HG02759 (cell line): ENCODE results near the gene RPL13.
A peak's percentile ranks its signal among the peaks of the same experiment; 100 is the strongest.

Experiments used
- ATAC-seq: cut with Tn5 transposase; IDR thresholded peaks from one replicate; pipeline ENCODE4 v1.9.1; 2021; ENCODE audit warnings: mild to moderate bottlenecking, moderate library complexity; ENCODE audit not compliant: unreplicated experiment

Gene RPL13

DNA sequence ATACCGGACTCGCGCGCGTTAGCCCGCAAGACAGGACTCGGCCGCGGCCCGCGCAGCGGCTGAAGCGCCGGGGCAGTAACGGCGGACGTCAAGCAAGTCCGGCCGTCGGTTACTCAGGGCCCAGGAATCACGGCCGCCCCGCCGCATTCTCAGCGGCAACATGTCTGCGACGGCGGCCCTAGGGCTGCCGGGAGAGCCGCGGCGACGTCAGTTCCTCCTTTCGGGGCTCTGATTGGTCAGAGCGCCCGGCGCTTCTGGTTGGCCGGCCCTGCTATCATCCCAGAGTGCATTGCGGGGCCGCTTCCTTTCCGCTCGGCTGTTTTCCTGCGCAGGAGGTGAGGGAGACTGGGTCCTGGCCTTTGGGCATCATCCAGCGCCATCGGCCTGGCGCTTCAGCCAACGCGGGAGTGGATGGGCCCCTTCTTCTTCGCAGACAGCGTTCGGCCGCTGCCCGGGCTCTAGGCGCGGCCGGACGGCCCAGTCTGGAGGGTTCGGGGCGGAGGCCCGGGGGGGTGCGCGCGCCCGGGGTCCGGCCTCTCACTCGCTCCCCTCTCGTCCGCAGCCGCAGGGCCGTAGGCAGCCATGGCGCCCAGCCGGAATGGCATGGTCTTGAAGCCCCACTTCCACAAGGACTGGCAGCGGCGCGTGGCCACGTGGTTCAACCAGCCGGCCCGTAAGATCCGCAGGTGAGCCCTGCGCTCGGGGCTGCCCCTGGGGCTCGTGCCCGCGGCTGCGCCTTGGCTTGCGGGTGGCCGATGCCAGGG, at the start of gene RPL13:
Gene RPL13, plus strand, starts transcription at position 305 of the 764 bp plus-strand sequence. Its CDS starts 278 bp downstream, at position 583.
- ATAC-seq, result peak; percentile 83

GRCh38 chr16:89511374-89511773, 49.1 kb upstream of the RPL13 start:
- no peak for ATAC-seq

GRCh38 chr16:89512453-89512852, 48.0 kb upstream of the RPL13 start:
- no peak for ATAC-seq

GRCh38 chr16:89517128-89517527, 43.4 kb upstream of the RPL13 start:
- ATAC-seq, result no peak

DNA sequence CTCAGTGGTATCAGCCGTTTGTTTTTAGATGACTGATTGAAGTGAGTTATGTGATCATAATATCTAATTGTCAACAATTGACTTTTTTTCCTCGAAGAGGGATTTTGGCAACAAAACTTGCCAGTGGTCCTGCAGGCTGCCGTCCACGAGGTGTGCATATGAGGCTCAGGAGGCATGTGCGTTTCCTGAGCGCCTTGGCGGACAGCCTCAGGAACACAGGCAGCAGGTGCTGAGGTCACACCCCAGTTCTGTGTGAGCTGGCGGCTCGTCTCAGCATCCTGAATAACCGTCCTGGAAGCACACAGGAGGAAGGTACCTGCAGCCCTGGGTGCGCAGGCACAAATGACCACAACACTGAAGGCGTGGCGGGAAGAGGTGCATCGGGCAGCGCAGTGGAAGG, 40.6 kb upstream of the RPL13 start:
- ATAC-seq, result no peak

DNA sequence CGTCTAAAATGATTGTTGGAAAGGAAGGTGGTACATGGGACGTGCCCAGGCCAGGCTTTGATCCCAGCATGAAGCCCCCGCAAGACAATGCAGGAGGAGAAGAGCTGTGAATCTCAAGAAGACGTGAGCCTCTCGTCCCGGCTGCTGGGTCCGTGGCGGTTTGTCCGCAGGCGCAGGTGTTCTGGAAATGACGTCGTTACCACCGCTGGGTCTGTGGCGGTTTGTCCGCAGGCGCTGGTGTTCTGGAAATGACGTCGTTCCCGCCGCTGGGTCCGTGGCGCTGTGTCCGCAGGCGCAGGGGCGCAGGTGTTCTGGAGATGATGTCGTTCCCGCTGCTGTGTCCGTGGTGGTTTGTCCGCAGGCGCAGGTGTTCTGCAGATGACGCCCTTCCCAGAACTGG, 38.2 kb upstream of the RPL13 start:
- no peak for ATAC-seq

DNA sequence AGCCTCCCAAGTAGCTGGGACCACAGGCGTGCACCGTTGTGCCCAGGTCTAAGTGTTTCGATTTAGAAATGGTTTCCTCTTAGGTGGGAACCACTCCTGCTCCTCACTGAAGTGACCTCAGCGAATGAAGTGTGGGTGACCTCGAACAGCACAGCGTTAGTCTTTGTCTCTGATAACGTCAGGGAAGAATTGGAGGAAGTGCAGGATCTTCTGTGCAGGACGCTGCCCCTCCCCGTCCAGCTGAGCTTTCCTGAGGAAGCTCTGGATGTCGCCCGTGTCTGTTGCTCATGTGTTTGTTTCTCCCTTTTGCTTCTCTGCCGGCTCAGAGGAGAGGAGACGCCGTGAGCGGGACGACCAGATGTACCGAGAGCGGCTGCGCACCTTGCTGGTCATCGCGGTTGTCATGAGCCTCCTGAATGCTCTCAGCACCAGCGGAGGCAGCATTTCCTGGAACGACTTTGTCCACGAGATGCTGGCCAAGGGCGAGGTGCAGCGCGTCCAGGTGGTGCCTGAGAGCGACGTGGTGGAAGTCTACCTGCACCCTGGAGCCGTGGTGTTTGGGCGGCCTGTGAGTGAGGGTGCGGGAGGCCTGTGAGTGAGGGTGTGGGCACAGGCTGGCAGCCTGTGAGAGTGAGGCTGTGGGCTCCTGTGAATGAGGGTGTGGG, 36.7 kb upstream of the RPL13 start:
- ATAC-seq, result no peak

DNA sequence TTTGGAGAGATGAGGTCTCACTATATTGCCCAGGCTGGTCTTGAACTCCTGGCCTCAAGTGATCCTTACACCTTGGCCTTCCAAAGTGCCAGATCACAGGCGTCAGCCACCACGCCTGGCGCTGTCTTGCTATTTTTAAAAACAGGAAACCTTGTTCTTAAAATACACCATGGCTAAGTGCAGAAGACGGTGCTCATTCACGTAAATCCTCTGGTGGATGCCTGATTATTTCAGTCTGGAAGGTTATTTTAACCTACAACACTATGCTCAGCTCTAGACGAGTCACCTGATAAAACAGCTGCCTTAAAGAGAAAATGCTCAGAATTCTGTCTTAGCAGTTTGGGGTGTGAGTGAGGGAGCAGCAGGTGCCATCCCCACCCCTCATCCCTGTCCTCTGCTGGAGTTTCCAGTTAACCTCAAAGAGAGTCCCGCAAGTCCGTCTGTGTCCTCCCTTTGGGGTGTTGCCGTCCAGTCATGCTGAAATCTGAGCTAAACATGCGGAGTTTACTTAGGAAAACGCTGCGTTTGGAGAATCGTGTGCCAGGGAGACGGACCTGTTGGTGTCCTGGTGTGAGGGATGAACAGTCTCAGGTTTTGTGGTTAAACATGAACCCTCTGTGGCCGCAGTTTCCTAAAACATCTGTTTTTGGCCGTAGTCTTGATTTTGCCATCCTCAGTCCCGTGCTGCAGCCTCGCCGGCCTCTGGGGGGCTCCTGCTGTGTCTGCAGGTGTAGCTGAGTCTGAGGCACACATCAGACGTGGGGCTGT, 35.2 kb upstream of the RPL13 start:
- ATAC-seq, result no peak

DNA sequence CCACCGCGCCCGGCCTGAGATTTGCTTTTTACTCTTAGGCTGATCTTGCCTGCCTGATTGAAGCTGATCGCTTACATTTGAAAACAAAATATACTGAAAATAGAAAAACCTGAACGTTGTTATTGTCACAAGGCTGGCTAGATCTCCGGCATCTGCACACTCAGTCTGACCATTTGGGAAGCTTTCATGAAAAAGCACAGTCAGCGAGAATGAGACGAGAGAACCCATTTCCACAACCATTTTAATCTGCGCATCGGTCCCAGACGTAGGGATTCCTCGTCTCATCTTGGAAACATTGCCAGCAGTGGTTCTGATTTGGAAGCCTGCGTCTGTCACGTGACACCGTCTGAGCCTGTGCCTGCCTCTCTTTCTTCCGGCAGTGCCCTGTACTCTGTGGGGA, 31.4 kb upstream of the RPL13 start:
- ATAC-seq, result no peak

DNA sequence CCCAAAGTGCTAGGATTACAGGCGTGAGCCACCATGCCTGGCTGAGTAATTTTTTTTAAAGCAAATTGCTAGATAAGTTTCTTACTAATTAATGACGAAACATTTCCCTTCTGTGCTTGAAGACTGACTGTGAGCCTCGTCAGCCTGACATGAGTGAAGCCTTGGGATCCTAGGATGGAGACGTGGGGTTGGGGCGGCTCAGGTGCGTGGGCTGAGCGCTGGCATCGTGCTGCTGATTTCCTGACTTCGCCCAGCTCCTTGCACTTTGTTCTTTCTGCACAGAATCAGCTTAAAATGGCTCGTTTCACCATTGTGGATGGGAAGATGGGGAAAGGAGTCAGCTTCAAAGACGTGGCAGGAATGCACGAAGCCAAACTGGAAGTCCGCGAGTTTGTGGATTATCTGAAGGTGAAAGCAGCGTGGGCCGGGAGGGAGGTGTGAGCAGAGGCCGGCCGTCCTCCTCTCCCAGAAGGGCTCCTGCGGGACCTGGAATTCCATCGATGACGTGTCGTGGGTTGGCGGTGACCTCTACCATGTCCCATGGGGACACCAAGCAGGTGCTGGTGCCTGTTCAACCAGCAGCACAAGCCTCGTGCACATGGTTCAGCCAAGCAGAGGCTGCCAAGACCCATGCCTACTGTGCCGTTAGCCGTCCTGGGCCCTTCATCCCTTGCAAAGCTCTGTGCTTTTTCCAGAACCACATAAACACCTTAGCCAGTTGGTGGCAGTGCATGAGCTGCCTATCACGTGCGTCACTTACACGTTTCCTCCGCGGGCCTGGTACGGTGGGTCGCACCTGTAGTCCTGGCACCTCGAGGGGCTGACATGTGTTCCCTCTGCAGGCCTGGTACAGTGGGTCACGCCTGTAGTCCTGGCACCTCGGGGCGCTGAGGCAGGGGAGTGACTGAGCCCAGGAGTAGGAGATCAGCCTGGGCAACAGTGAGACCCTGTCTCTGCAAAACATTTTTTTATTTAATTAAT, 29.8 kb upstream of the RPL13 start:
- ATAC-seq, result no peak

DNA sequence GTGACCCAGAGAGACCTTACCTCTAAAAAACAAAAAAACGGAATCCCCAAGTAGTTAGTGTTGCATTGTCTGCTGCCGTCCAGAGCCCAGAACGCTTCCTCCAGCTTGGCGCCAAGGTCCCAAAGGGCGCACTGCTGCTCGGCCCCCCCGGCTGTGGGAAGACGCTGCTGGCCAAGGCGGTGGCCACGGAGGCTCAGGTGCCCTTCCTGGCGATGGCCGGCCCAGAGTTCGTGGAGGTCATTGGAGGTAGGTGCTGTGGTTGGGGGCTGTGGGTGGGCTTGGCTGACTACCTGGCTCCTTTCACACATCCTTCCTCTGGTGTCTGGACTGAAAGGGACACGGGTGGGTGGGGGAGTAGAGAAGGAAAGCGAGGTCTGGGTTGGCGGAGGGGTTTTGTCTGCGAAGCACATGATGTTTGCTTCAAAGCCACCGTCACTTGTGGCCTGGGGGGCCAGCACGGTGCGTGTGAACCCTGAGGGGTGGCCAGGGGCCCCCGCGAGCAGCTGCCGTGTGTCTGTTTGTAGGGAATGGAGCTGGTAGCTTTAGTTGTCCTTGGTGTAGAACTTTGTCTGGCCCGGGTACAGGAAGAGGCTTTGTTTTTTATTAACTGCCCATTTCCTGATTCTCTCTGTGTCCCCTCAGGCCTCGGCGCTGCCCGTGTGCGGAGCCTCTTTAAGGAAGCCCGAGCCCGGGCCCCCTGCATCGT, 28.5 kb upstream of the RPL13 start:
- ATAC-seq, result no peak

GRCh38 chr16:89534252-89534756, 26.2 kb upstream of the RPL13 start:
- ATAC-seq, result no peak

- ATAC-seq, result no peak
These were observed 24.1 kb upstream of the RPL13 start for GRCh38 chr16:89536371-89536770.

DNA sequence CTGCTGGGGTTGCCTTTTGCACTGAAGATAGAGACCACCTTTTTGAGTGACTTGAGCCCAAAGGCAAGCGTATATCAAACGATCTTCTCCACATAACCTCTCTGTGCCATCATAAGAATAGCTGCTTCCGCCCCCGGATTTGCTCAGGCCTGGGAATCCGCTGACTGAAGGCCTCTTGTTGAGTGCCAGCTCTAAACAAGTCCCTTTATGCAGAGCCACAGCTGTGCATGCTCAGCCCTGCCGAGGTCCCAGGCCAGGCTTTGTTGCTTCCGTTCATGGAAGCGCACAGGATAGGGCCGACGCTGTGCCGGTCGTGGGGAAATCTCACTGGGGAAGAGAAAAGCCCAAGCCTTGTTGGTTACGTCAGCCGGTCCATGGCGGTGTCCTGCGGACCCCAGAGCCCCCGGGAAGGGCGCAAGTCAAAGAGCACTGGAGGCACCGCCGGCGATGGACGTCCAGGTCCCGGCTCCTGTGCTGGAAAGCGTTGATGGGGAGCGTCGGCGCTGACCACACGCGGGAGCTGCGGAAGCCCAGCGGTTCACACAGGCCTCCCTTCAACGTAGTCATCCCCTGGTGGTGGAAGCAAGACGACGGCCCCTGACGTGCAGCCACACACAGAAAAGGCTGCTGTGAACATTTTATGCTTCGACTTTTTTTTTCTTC, 23.5 kb upstream of the RPL13 start:
- no peak for ATAC-seq

GRCh38 chr16:89537549-89537925, 22.9 kb upstream of the RPL13 start:
- no peak for ATAC-seq

- no peak for ATAC-seq
These were observed 22.2 kb upstream of the RPL13 start for GRCh38 chr16:89538286-89538685.

- no peak for ATAC-seq
These were observed 19.9 kb upstream of the RPL13 start for GRCh38 chr16:89540557-89540956.

DNA sequence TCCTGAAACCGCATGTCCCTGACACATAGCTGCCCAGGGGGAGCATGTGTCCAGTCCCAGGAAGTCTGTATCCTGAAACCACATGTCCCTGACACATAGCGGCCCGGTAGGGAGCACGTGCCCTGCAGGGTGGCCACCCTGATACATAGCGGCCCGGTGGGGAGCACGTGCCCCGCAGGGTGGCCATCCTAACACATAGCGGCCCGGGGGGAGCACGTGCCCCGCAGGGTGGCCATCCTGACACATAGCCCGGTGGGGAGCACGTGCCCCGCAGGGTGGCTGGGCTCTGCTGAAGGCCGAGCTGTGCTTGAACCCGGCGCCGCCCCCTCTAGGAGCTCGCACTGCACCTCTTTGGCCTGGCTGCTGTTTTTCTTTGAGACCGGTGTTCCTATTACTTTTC, 18.7 kb upstream of the RPL13 start:
- no peak for ATAC-seq

GRCh38 chr16:89544113-89544512, 16.4 kb upstream of the RPL13 start:
- ATAC-seq, result no peak
